Panc1 (cell line): Measurements from ENCODE around the gene LRRC3.

Experiments used
- CTCF ChIP-seq: fragments of 450-650 bp; IDR thresholded peaks from 2 replicates; pipeline ENCODE4 v1.5.1; 2017; ENCODE audit warnings: mild to moderate bottlenecking
- POLR2AphosphoS5 ChIP-seq: IDR thresholded peaks from 2 replicates; pipeline ENCODE4 v1.6.1; 2012; ENCODE audit warnings: mild to moderate bottlenecking, low read depth, low read length, moderate library complexity
- SIN3A ChIP-seq: IDR thresholded peaks from 2 replicates; pipeline ENCODE4 v1.6.1; 2012; ENCODE audit warnings: low read depth, mild to moderate bottlenecking, low read length, moderate library complexity, borderline replicate concordance; ENCODE audit not compliant: insufficient read depth

DNA sequence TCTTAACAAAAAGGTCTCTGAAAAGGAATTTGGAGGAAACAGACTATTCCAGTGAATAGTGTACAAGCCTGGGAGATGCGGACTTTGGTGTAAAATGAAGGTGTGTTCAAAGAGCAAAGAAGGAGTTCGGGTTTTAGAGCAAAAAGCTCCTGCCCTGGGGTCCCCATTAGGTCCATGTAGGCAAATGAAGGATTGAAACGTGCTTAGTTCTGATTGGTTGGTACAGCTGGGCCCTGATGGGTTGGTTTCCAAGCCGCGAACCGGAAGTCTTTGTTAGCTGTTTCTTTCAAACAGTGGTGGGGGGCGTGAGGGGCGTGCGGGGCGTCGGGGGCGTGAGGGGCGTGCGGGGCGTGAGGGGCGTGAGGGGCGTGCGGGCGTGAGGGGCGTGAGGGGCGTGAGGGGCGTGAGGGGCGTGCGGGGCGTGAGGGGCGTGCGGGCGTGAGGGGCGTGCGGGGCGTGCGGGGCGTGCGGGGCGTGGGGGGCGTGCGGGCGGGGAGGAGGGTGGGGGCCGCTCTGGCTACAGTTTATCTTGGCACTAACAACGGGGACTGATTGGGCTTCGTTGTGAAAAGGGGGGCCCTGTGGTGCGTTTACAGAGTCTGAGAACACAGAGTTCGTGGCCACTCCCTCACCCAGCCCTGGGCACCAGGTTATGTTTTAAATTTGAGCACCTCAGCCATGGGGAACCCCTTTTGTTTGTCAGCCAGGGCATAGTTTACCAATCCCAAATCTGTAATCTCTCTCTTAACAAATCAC is 29.4 kb downstream of the LRRC3 start:
- no peak for TF ChIP-seq CTCF
- no peak for TF ChIP-seq SIN3A
- TF ChIP-seq POLR2AphosphoS5 = no peak
